Uterus (tissue), 2 donors: ENCODE results near the gene FOXE1.

Source experiments
- POLR2A ChIP-seq, 2 donors: fragments of 450-650 bp; IDR thresholded peaks; one replicate each; pipeline ENCODE4 v1.6.1; 2016; ENCODE audit warnings: antibody characterized with exemption in 2 of 2, mild to moderate bottlenecking in 1 of 2, moderate library complexity in 1 of 2
- TF ChIP-seq, protein P1 (sequence below), 4 experiments: fragments of 200-600 bp in 2 of 4; fragments of 450-650 bp in 2 of 4; sonication (generic) in 2 of 4; IDR thresholded peaks; one replicate each; pipeline ENCODE4 v1.5.1; 2016 to 2019; ENCODE audit warnings: antibody characterized with exemption in 4 of 4, mild to moderate bottlenecking in 2 of 4, moderate library complexity in 1 of 4

DNA sequence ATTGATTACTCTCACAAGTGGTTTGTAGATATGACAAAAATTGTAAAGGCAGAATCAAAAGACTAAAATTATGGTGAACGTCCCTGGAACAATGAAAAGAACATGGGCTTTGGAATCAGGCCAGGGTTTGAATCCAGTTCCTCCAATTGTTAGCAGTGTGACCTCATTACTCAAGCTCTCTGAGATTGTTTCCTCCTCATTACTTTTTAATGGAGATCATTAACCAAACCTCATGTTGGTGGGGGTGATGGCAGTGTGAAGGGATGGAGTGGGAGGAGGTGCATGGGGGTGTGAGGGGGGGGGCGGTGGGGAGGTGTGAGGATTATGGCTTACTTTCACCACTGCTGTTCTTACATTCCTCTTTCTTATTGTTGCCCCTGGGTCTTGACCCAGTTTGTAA, 44.1 kb upstream of the FOXE1 start:
- TF ChIP-seq, protein P1, sequence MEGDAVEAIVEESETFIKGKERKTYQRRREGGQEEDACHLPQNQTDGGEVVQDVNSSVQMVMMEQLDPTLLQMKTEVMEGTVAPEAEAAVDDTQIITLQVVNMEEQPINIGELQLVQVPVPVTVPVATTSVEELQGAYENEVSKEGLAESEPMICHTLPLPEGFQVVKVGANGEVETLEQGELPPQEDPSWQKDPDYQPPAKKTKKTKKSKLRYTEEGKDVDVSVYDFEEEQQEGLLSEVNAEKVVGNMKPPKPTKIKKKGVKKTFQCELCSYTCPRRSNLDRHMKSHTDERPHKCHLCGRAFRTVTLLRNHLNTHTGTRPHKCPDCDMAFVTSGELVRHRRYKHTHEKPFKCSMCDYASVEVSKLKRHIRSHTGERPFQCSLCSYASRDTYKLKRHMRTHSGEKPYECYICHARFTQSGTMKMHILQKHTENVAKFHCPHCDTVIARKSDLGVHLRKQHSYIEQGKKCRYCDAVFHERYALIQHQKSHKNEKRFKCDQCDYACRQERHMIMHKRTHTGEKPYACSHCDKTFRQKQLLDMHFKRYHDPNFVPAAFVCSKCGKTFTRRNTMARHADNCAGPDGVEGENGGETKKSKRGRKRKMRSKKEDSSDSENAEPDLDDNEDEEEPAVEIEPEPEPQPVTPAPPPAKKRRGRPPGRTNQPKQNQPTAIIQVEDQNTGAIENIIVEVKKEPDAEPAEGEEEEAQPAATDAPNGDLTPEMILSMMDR (IDR thresholded peaks at IDR 0.05): no peak
- no peak for TF ChIP-seq POLR2A (IDR thresholded peaks at IDR 0.05)
